HG02642 (cell line): Measurements from ENCODE around the gene SAP30L.
A peak's percentile ranks its signal among the peaks of the same experiment; 100 is the strongest.

Experiments
- ATAC-seq: cut with Tn5 transposase; IDR thresholded peaks from one replicate; pipeline ENCODE4 v1.9.1; 2021; ENCODE audit warnings: mild to moderate bottlenecking; ENCODE audit not compliant: unreplicated experiment, poor library complexity

The SAP30L gene

DNA sequence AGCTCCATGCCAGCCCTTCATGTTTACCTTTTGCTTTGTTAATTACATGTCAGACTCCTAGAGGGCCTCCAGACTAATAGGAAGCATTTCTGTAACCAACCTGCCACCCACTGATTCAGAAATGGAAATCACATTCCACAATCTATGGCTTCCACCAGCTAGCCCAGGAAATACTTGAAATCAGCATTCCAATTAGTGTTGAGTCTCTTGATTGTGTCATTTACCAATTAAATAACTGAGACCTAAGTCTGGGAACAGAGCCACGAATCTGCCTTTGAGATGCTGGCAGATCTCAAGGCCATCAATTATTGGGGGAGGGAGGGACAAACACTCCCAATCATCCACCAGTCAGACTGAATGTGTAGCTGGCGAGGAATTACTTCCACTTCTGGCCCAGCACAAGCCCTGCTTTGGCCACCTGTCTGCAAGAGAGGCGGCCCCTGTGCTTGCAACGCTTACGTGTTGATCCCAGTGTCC is 27.4 kb upstream of the SAP30L start:
- ATAC-seq: no peak

GRCh38 chr5:154419236-154419635 is 26.6 kb upstream of the SAP30L start:
- no peak for ATAC-seq

DNA sequence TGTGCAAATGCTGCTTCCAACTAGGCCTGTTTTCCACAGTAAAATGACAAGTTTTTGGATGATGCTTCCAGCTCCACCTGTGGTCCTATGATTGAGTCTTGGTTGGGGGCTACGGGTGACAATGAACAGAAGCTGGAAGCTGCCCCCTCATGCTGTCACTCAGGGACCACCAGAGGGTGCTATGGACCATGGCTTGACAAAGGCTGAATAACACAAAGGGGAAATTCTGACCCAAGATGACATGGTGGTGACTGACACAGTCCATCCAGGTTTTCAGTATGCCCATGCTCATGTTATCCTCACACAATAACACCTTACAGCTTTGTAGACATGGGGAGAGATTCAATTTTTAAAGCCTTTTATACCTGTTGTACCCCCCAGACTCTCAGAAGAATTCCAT is 23.9 kb upstream of the SAP30L start:
- ATAC-seq: no peak

- ATAC-seq: no peak
Observed at GRCh38 chr5:154422298-154422697, 23.5 kb upstream of the SAP30L start.

GRCh38 chr5:154428208-154428607 is 17.6 kb upstream of the SAP30L start:
- ATAC-seq: no peak

GRCh38 chr5:154429341-154429740 is 16.5 kb upstream of the SAP30L start:
- ATAC-seq: no peak

- ATAC-seq: no peak
Observed at GRCh38 chr5:154430466-154430865, 15.3 kb upstream of the SAP30L start.

GRCh38 chr5:154430961-154431630 is 14.7 kb upstream of the SAP30L start:
- ATAC-seq: no peak

- ATAC-seq: no peak
Observed at GRCh38 chr5:154435226-154435625, 10.6 kb upstream of the SAP30L start.

GRCh38 chr5:154437281-154437965 is 8.4 kb upstream of the SAP30L start:
- ATAC-seq: no peak

GRCh38 chr5:154440540-154440939 is 5.3 kb upstream of the SAP30L start:
- no peak for ATAC-seq

- ATAC-seq: no peak
Observed at GRCh38 chr5:154442801-154443200, 3.0 kb upstream of the SAP30L start.

GRCh38 chr5:154444556-154445421 is 1.0 kb upstream of the SAP30L start:
- ATAC-seq: peak; percentile 13

DNA sequence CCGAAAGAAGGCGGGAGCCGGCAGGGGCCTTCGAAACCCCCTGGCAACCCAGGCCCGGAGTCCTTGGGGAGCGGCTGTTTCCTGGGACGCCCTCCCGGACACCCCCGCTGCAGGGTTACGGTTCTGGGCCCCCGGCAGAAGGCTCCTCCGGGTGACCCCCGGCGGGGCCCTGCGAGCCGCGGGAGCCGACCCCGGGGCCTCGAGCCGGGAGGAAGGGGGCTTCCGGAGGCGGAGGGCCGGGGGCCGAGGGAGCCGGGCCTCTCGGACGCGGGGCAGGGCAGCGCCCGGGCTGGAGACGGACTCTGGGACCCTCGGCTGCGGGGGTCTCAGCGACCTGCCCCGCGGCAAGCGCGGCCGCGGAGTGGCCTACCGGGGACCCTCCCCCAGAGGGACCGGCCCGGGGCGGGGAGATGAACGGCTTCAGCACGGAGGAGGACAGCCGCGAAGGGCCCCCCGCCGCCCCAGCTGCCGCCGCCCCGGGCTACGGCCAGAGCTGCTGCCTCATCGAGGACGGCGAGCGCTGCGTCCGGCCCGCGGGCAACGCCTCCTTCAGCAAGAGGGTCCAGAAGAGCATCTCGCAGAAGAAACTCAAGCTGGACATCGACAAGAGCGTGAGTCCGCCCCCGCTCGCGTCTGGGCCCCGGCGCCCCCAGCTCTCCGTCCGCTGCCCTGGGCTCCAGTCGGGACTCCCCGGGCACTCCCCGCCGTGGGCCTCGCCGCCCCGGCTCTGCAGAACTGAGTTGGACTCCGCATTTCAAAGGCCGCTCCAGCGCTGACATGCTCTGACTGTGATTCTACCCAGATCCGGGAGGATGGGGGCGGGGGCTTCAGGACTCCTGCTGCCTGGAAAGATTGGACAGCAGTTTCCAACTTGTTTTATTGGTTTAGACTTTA is 645 bp downstream of the SAP30L start:
- ATAC-seq: peak; percentile 27

DNA sequence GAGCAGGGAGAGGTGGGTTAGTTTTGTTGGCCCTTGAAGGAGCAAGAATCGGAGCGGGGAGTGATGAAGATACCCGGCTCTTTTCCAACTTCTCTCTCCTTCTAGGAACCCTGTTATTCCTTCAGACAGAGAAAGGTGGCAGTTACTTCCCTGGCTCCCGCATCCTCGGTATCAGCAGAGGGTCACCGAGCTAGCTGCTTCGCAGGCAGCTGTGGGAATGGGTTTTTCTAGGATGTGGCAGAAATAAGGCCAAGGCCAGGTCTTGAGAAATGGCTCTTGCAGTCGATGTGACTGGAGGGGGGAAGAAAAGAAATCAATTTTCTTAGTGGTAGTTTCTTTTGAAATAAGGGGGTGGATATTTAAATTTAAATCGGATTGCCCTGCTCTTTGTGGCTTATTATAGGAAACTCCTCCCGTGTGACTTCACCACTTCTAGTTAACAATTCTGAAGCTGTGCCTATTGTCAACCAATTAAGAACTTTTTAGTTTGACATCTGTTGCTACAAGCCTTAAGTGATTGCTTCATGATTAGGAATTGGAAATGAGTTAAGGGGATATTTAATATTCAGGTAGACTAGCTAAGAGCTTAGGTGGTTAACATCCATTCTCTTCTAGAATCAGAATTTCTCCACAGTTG is 1.4 kb downstream of the SAP30L start:
- ATAC-seq: no peak

GRCh38 chr5:154449786-154450185 is 4.0 kb downstream of the SAP30L start:
- ATAC-seq: no peak

DNA sequence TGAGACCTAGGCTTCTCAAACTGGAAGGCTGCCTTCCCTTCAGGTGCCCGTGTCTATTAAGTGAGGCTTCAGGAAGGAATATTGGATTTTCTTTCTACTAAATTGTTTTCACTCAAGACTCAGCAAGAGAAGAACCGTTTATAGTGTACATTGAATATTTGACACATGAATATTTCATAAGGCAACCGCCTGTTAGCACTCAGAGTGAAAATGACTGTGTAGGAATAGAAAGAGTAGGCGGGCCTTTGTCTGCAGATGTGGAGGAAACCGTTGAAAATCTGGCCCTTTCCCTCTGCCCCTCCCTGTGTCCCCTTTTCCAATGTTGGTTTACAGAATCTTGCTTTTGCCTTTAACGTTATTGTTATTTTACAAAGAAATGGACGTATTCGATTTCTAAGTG is 6.2 kb downstream of the SAP30L start:
- ATAC-seq: no peak

DNA sequence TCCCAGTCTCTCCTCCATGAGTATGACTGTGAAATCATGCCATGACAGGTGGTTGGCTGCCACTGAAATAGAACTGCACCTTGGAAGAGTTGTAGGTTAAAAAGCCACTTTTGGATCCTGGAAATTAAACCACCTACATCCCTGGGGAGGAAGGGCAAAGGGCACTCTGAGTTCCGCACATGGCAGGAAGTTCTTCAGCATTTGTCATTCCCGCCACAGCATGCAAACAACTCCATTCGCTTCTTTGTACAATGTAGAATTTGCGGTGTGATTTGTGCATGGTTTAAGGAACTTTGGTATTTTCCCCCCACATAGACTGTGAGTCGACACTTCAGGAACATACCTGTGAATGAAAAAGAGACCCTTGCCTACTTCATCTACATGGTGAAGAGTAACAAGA is 9.8 kb downstream of the SAP30L start:
- ATAC-seq: no peak

DNA sequence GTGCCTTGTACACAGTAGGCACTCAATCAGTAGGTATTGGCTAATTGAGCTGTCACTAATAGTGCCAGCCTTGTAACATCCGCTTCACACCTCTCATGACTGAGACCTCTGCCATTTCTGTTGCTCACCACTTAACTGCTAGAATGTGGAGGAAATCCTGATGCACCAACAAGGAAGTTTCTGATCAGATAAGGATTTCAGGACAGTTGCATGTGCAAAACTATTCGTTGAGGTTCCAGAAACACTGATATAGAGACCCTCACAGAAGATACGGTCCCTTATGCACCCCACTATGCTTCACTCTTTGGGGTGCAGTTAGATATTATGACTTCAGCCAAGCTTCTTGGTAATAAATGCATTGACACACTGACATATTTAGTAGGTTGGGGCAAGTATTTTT is 10.7 kb downstream of the SAP30L start:
- no peak for ATAC-seq

DNA sequence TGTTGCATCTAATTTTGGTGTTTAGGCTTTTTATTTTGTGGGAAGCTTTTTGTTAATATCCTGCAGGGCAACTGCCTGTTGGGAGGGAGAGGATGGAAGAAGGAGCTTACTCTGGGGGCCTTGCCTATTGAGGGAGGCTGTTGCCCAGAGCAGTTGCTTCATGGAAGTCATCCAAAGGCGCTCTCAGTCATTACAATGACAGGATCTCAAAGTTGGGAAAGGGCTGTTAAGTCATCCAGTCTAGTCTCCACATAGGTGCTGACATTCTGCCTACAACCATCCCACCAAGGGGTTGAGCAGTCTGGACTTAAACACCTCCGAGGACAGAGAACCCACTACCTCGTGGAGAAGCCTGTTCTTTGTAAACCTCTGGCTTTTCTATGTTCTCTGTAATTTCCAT is 13.2 kb downstream of the SAP30L start:
- no peak for ATAC-seq
